SK-N-SH (cell line): ENCODE results near the gene WDR86.

Experiments used
- MEF2A ChIP-seq: IDR thresholded peaks from 2 replicates; pipeline ENCODE4 v1.4.0; 2012; ENCODE audit warnings: low read depth, borderline replicate concordance
- NRF1 ChIP-seq: IDR thresholded peaks from 2 replicates; pipeline ENCODE4 v1.6.1; 2012; ENCODE audit warnings: low read depth, mild to moderate bottlenecking, low read length
- POLR2AphosphoS5 ChIP-seq: IDR thresholded peaks from 2 replicates; pipeline ENCODE4 v1.6.1; 2012; ENCODE audit warnings: low read depth, low read length
- RXRA ChIP-seq: IDR thresholded peaks from 2 replicates; pipeline ENCODE4 v1.4.0; 2012; ENCODE audit warnings: low read depth, mild to moderate bottlenecking, borderline replicate concordance
- SMC3 ChIP-seq: IDR thresholded peaks from 2 replicates; pipeline ENCODE4 v1.6.1; 2012; ENCODE audit warnings: low read depth, low read length, improper control_type of control experiment
- TAF1 ChIP-seq: IDR thresholded peaks from 2 replicates; pipeline ENCODE4 v1.6.1; 2012; ENCODE audit warnings: low read depth, mild to moderate bottlenecking, low read length, moderate library complexity, borderline replicate concordance
- TEAD4 ChIP-seq: IDR thresholded peaks from 2 replicates; pipeline ENCODE4 v1.4.0; 2012; ENCODE audit warnings: mild to moderate bottlenecking, borderline replicate concordance; ENCODE audit not compliant: insufficient read depth
- TF ChIP-seq, protein P1 (sequence below): fragments of 200-600 bp; sonication (generic); IDR thresholded peaks from 2 replicates; pipeline ENCODE4 v1.6.1; 2017; ENCODE audit warnings: antibody characterized with exemption, mild to moderate bottlenecking, moderate library complexity
- TF ChIP-seq, protein P2 (sequence below): IDR thresholded peaks from 2 replicates; pipeline ENCODE4 v1.4.0; 2012; ENCODE audit warnings: low read depth
- TF ChIP-seq, protein P3 (sequence below): IDR thresholded peaks from 2 replicates; pipeline ENCODE4 v1.6.1; 2012; ENCODE audit warnings: mild to moderate bottlenecking, low read depth, low read length, moderate library complexity
- TF ChIP-seq, protein P4 (sequence below): fragments of 150-350 bp; IDR thresholded peaks from 2 replicates; pipeline ENCODE4 v1.6.1; 2017; ENCODE audit warnings: antibody characterized with exemption, low read length, low read depth, borderline replicate concordance

DNA sequence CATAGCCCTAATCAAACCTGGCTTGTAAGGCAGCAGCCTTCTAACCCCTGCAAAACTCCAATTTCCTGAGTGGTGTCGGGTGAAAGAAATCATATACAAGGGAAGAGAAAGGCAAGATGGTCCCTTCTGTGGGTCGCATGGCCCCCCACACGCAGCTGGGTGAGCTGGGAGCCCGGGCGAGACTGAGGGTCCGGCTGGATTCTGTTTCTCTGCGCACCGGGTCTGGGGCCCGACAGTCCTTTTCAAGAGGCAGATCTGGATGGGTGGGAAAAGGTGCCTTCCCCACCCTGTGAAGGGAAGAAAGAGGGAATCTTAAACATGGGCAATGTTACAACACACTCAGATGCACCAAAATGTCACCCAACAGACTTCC is 18.5 kb downstream of the WDR86 start:
- TF ChIP-seq, protein P1, sequence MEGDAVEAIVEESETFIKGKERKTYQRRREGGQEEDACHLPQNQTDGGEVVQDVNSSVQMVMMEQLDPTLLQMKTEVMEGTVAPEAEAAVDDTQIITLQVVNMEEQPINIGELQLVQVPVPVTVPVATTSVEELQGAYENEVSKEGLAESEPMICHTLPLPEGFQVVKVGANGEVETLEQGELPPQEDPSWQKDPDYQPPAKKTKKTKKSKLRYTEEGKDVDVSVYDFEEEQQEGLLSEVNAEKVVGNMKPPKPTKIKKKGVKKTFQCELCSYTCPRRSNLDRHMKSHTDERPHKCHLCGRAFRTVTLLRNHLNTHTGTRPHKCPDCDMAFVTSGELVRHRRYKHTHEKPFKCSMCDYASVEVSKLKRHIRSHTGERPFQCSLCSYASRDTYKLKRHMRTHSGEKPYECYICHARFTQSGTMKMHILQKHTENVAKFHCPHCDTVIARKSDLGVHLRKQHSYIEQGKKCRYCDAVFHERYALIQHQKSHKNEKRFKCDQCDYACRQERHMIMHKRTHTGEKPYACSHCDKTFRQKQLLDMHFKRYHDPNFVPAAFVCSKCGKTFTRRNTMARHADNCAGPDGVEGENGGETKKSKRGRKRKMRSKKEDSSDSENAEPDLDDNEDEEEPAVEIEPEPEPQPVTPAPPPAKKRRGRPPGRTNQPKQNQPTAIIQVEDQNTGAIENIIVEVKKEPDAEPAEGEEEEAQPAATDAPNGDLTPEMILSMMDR: no peak
- TF ChIP-seq, protein P2, sequence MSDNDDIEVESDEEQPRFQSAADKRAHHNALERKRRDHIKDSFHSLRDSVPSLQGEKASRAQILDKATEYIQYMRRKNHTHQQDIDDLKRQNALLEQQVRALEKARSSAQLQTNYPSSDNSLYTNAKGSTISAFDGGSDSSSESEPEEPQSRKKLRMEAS: no peak
- TF ChIP-seq SMC3 (no peak), TEAD4 (no peak), TAF1 (no peak), POLR2AphosphoS5 (no peak), MEF2A (no peak), RXRA (no peak), NRF1 (no peak)
- TF ChIP-seq, protein P3, sequence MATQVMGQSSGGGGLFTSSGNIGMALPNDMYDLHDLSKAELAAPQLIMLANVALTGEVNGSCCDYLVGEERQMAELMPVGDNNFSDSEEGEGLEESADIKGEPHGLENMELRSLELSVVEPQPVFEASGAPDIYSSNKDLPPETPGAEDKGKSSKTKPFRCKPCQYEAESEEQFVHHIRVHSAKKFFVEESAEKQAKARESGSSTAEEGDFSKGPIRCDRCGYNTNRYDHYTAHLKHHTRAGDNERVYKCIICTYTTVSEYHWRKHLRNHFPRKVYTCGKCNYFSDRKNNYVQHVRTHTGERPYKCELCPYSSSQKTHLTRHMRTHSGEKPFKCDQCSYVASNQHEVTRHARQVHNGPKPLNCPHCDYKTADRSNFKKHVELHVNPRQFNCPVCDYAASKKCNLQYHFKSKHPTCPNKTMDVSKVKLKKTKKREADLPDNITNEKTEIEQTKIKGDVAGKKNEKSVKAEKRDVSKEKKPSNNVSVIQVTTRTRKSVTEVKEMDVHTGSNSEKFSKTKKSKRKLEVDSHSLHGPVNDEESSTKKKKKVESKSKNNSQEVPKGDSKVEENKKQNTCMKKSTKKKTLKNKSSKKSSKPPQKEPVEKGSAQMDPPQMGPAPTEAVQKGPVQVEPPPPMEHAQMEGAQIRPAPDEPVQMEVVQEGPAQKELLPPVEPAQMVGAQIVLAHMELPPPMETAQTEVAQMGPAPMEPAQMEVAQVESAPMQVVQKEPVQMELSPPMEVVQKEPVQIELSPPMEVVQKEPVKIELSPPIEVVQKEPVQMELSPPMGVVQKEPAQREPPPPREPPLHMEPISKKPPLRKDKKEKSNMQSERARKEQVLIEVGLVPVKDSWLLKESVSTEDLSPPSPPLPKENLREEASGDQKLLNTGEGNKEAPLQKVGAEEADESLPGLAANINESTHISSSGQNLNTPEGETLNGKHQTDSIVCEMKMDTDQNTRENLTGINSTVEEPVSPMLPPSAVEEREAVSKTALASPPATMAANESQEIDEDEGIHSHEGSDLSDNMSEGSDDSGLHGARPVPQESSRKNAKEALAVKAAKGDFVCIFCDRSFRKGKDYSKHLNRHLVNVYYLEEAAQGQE: no peak
- TF ChIP-seq, protein P4, sequence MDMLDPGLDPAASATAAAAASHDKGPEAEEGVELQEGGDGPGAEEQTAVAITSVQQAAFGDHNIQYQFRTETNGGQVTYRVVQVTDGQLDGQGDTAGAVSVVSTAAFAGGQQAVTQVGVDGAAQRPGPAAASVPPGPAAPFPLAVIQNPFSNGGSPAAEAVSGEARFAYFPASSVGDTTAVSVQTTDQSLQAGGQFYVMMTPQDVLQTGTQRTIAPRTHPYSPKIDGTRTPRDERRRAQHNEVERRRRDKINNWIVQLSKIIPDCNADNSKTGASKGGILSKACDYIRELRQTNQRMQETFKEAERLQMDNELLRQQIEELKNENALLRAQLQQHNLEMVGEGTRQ: no peak
